NOMO-1 treated with dmso at 0.1 percent for 144 hours (cell line): ENCODE data around the gene RAP1B.
A peak's percentile ranks its signal among the peaks of the same experiment; 100 is the strongest.

Source experiments
- DNase-seq: peaks from one replicate; lab custom pipeline; 2025; ENCODE audit not compliant: unreplicated experiment; lab: John Stamatoyannopoulos, UW

The RAP1B gene

DNA sequence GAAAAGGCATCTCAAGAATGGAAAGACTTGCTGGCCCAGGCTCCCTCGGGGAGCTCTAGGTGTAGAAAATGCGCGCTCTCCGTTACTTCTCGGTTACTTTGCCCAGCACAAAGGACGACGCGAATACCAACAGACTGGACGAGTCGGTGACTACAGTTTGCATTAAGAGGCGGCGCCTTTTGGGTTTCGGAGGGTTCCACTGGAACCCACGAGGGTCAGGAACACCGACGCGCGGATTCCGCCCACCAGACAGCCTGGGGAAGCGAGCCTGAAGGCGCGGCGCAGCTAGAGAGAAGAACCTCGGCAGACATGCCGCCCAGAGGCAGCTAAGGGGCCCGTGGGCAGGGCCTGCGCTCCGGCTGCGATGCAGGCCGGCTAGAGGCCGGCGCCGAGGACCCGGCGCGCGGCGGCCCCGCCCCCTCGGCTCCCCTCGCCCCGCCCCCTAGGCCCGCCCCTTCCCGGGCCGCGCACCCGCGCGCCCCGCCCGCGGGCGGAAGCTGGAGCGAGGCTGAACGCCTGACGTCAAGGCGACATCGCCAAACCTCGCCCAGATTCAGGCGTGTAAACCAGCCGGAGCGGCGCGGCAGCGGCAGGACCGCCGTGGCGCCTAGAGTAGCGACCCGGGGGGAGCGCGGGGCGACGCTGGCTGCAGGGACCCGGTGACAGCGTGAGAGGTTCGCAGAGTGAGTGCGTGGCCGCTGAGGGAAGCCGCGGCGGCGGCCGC, at the start of gene RAP1B:
RAP1B (plus strand) TSS at position 530 of the 724 bp plus-strand sequence. CDS start 37,826 bp downstream, outside the sequence.
- DNase-seq = peak; percentile 77

GRCh38 chr12:68561830-68562229, 48.9 kb upstream of the RAP1B start:
- no peak for DNase-seq

GRCh38 chr12:68564166-68564565, 46.5 kb upstream of the RAP1B start:
- DNase-seq = no peak

GRCh38 chr12:68565391-68565903, 45.3 kb upstream of the RAP1B start:
- no peak for DNase-seq

DNA sequence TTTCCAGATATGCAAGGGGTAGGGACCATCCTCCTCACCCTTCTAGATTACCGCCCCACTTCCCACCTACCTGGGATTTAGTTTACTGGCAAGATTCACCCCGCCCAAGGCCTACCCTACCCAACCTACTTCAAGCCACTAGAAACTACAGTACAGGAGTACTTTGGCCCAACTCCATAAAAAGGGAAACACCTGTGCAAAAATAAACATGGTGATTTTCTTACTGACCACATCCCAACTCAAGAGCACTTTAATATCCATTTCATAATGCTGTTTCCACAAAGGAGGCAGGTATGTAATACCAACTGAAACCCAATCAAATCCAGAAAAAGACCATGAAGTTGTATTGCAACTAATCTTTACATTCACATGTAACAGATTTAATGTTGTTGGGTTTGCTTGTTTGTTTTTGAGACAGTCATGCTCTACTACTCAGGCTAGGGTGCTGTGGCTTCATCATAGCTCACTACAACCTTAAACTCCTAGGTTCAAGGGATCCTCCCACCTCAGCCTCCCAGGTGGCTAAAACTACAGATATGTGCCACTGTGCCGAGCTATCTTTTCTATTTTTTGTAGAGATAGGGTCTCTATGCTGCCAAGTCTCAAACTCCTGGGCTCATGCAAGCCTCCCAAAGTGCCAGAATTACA, 41.7 kb upstream of the RAP1B start:
- DNase-seq = no peak

GRCh38 chr12:68572661-68573060, 38.0 kb upstream of the RAP1B start:
- DNase-seq = no peak

GRCh38 chr12:68573406-68573805, 37.3 kb upstream of the RAP1B start:
- DNase-seq = no peak

DNA sequence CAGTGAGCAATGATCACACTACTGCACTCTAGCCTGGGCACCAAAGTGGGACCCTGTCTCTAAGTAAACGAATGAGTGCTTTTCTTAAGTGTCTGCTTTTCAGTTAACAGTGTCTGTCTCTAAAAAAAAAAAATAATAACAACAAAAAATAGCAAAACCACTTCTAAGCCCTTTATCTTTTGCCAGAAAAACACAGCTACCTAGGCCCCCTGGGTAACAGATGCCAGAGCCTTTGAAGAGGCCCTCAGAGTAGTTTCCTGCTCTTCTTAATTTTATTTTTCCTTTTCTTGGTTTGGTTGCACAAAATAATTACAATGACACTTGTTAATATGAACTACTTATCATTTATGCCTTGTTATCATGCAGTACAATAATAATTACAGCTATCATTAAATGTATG, 32.8 kb upstream of the RAP1B start:
- DNase-seq = no peak

DNA sequence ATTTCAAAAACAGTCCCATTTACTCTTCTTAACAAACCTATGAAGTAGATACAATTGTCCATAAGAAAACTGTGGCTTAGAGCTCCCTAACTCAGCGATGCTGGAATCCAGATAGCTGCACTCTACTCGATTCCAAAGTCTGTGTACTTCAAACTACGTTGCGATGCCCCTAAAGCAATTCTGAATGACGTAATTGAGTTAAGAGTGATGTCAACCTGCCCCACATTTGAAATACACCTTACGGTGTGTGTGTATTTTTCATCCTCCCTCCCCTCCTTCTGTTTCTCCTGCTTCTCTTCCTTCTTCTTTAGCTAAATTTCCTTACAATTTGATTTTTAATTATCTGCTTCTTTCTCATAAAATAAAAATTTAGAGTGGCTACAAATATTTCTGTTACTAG, 31.9 kb upstream of the RAP1B start:
- no peak for DNase-seq

- no peak for DNase-seq
These were observed 31.4 kb upstream of the RAP1B start for GRCh38 chr12:68579254-68579653.

- no peak for DNase-seq
These were observed 29.8 kb upstream of the RAP1B start for GRCh38 chr12:68580911-68581310.

DNA sequence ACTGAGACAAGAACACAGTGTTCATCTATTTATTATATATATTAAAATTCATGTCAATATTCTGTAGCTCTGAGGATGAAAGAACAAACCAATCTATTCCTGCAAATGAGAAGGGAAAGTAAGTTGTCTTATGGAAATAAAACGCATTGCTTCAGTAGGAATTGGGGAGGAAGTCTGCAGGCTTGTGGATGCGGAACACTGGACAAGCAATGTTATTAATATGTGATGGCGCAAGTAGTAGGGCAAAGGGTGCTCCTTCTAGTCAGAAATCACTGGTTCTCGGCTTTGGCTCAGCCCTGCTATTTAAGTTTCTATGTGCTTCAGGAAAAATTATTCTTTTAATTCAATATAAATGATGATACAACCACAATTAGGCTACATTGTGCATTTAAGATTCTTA, 28.8 kb upstream of the RAP1B start:
- no peak for DNase-seq

DNA sequence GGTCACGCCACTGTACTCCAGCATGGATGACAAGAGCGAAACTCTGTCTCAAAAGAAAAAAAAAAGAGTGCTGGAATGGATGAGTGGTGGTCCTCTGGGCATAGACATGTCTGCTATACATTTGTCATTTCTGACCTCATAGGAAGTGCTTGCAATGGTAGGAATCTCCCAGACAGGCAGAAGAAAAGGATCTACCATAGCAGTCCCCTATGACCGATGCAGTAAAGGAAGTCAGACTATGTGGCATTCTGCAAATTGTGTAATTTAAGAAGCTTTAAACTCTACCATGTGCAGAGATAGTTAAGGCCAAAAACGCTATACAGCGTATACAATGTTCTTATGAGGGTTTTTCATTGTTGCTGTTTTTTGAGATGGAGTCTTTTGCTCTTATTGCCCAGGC, 24.7 kb upstream of the RAP1B start:
- no peak for DNase-seq

DNA sequence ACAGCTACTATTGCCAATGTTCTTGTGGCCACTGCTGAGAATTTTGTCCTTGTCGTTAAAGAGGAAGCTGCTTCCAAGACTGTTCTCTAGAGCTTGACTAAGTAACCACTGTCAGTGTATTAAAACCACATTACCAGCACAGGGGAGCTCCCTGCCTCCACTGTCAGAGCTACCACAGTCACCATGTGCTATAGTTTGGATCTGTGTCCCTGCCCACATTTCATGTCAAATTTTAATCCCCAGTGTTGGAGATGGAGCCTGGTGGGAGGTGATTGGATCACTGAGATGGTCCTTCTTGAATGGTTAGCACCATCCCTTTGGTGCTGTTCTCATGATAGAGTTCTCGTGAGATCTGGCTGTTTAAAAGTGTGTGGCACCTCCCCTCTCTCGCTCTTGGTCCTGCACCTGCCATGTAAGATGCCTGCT, 23.2 kb upstream of the RAP1B start:
- peak; percentile 28 for DNase-seq

GRCh38 chr12:68589194-68589593, 21.5 kb upstream of the RAP1B start:
- no peak for DNase-seq

GRCh38 chr12:68591734-68592418, 18.8 kb upstream of the RAP1B start:
- DNase-seq = no peak

DNA sequence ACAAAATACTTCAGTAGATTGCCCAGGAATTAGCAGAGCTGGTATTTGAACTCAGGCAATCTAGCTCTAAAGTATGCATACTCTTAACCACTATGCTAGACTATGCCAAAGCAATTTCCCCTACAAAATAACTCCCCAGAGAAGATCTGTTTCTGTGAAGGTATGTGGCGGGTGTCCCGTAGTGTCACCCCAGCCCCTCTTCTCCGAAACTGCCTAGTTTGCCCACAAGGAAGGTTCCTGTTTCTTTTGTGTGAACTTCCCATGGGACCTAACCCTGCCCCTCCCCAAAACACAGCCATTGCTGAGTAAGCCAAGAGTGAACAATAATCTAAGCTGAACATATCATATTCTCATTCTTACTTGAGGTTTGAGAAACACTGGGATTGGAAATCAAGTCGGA, 15.5 kb upstream of the RAP1B start:
- DNase-seq = no peak

DNA sequence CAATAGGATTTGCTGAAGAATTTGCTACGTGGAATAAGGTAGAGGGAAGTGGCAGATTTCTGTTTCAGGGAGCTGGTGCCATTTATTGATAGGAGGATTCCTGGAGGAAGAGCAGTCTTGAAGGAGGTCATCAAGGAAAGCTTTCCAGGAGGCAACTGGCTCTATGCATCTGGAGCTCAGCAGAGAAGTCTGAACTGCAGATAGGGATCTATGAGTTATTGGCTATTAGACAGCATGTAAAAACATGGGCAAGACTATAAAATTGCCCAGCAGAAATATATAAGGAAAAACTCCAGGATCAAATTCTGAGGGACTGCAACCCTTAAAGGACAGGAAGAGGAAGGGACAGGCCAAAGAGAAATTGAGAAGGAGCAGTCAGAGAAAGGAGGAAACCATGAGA, 8.9 kb upstream of the RAP1B start:
- DNase-seq = no peak

DNA sequence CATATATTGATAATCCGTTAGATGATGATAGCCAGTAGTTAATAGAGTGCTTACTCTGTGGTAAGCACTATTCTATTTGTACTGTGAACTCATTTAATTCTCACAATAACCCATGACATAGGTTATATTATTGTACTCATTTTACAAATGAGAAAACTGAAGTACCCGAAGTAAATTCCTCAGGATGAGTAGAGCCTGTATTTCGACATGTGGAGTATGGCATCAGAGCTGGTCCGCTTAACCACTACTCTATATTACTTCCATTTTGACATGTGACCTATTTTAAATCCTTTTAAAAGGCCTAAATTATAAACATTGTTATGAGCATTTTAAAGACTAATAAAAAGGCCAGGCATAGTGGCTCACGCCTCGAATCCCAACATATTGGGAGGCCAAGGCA, 8.0 kb upstream of the RAP1B start:
- DNase-seq = no peak

DNA sequence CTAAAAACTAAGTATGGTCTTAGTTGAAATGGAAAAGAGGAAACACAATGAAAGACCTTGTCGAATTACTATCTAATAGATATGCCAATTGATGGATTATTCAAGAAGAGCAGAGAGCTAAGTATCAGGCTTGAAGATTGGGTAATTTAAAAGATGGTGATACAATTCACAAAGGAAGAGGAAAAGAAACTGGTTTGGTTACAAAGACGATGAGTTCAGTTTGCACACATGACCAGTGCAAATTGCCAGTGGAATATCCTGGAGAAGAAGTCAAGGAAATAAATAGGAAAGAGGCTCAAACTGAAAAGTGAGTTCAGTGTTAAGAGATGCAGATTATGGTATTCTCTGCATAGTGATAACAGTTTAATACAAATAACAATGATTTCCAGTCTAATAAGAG, 2.5 kb upstream of the RAP1B start:
- no peak for DNase-seq

DNA sequence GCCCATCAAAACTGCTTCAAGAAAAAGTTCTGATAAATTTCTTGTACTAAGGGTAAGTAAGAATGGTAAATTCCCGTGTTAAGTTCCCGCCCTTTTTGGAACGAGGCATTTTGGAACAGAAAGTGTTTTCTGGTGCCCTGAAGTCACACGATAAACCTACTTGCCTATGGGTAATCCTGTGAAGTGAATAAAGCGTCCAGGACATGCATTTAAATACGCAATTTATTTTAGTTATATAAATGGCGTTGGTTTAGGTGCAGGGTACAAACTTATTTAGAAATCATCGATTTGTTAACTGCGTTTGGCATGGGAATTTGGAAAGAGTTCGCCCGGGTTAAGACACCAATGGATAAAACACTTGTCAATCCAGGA, 715 bp upstream of the RAP1B start:
- no peak for DNase-seq
